ENCODE measurements around the gene ELAVL3.

The ELAVL3 gene

GRCh38 chr19:11486661-11487503, 6.0 kb upstream of the ELAVL3 start:
- TF ChIP-seq CTCF (IDR thresholded peaks at IDR 0.05; ENCODE audit: low read depth, low read length), result no peak
- DNase-seq (ENCODE audit: extremely low read depth, low read depth), result no peak

GRCh38 chr19:11485245-11485837, 4.5 kb upstream of the ELAVL3 start:
- DNase-seq (ENCODE audit: extremely low read depth, low read depth), result no peak
- no peak for TF ChIP-seq CTCF (IDR thresholded peaks at IDR 0.05; ENCODE audit: low read depth, low read length)

- no peak for TF ChIP-seq CTCF (IDR thresholded peaks at IDR 0.05; ENCODE audit: low read depth, low read length)
- no peak for DNase-seq (ENCODE audit: extremely low read depth, low read depth)
Observed at GRCh38 chr19:11483366-11484111, 2.7 kb upstream of the ELAVL3 start.

- peak; percentile 38 for DNase-seq (ENCODE audit: extremely low read depth, low read depth)
- TF ChIP-seq CTCF (IDR thresholded peaks at IDR 0.05; ENCODE audit: low read depth, low read length), result peak; percentile 63
Observed at GRCh38 chr19:11482384-11483050, 1.7 kb upstream of the ELAVL3 start.

- TF ChIP-seq CTCF (IDR thresholded peaks at IDR 0.05; ENCODE audit: low read depth, low read length), result no peak; the same call in 1 of the 2 replicates
- peak; percentile 44 for DNase-seq (ENCODE audit: extremely low read depth, low read depth)
Observed at GRCh38 chr19:11481534-11482383, 913 bp upstream of the ELAVL3 start.

- no peak for DNase-seq (ENCODE audit: extremely low read depth, low read depth)
- no peak for TF ChIP-seq CTCF (IDR thresholded peaks at IDR 0.05; ENCODE audit: low read depth, low read length)
Observed at GRCh38 chr19:11479898-11480714, 740 bp downstream of the ELAVL3 start.

All from AG09319 (cell line).